ENCODE data around the gene KRT39.
A peak's percentile ranks its signal among the peaks of the same experiment; 100 is the strongest.
"Not testable (repeated sequence)": the region's sequence is repeated elsewhere in the genome, so short reads cannot be mapped to it uniquely, and the experiment has no call there.

Gene KRT39

GRCh38 chr17:40966848-40967247, at the start of gene KRT39:
Gene KRT39 (minus strand): TSS chr17:40966948. CDS start chr17:40966856, 92 bp downstream.
- no peak for DNase-seq (ENCODE audit: low spot score)

GRCh38 chr17:41015454-41015853, 48.7 kb upstream of the KRT39 start:
- no peak for DNase-seq (ENCODE audit: low spot score)

DNA sequence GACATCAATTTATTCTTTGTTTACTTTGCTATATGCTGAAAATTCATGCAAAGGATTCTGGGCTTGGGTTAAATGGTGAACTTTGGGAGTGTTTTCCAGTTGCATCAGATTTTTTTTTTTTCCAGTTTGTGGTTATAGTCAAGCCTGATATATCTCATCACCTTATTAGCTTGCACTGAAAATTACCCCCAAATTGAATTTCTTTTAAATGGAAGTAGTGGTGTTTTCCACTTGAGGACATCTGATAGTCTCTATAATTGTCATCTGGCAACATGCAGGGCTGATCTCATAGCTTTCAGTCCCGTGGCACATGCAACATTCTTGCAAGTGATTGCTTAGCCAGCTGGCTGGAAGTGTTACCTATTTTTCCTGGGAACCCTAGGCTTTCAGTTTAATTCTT, 46.9 kb upstream of the KRT39 start:
- peak; percentile 62 for DNase-seq (ENCODE audit: low spot score)

- DNase-seq (ENCODE audit: low spot score): peak; percentile 36
Measured at GRCh38 chr17:41013181-41013580, 46.4 kb upstream of the KRT39 start.

- no peak for DNase-seq (ENCODE audit: low spot score)
Measured at GRCh38 chr17:41012326-41013120, 45.8 kb upstream of the KRT39 start.

DNA sequence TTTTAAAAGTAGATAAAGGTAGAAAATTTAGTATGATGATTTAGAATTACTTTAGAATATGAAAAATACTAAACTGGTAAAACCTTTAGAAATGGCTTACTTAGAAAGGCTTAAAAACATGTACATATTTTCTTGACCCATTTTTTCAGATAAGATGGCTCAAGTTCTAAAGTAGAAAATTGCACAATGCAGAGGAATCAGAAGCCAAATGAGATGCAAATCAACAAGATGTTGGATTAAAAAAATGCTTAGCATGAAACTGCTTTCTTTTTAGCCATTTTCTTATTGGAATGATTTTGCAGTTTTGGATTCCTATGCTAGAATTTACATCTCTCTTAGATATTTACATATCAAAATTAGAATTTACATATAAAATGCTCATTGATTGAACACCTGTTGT, 43.7 kb upstream of the KRT39 start:
- no peak for DNase-seq (ENCODE audit: low spot score)

DNA sequence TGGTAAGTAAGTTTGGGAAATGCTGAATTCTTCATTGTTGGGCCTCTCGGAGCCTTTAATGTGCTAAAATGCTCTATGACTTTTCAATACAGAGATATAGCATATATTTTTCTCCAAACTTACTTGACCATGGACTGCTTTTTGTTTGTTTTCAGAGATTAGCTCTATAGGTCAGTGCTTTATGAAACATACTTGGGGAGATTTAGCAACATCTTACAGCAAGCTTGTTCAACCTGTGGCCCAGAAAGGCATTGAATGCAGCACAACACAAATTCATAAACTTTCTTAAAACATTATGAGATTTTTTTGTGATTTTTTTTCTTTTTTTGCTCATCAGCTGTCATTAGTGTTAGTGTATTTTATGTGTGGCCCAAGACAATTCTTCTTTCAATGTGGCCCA, 43.2 kb upstream of the KRT39 start:
- no peak for DNase-seq (ENCODE audit: low spot score)

DNA sequence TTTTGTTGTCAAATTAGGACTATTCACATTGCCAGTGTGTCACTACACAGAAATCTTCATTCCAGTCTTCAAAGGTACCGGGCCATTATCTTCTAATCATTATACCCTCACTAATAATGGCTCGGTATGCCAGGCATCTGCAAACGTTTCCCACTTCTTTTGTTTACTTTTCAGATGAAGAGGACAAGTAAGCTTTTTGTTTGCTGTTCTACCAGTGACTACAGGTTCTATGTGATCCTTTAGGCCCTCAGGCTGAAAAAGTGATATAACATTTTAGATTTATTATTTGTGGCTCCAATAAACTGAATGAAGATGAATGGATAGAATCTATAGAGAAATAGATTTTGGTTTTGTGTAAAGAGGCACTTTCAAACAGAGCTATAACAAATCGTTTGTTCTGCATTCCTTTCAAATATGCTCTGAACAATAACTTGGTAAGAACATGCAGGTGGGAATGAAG, 42.6 kb upstream of the KRT39 start:
- DNase-seq (ENCODE audit: low spot score): no peak

GRCh38 chr17:41008811-41009210, 42.1 kb upstream of the KRT39 start, which contains the start of gene KRTAP3-1:
Gene KRTAP3-1 (minus strand): TSS chr17:41009128. CDS start chr17:41009074, 54 bp downstream.
- no peak for DNase-seq (ENCODE audit: low spot score)

DNA sequence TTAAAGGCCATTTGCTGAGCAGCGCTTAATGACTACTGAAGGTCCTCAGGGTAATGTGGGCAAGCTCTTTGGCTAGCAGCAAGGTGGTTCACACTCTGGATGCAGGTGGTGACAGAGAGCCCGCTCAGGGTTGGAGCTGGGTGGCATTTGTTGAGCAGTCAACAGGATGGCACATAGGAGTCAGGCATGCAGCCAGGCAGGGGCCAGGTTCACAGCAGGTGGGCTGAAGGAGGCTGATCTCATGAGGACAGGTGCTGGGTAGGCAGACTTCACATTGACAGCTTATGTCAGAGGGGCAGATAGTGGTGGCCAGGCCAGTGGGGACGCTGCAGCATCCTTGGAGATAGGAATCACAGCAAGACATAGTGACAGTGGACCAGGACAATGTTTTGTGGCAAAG, 37.6 kb upstream of the KRT39 start:
- DNase-seq (ENCODE audit: low spot score): no peak

- no peak for DNase-seq (ENCODE audit: low spot score)
Measured at GRCh38 chr17:41003926-41004325, 37.2 kb upstream of the KRT39 start.

- no peak for DNase-seq (ENCODE audit: low spot score)
Measured at GRCh38 chr17:41002814-41003213, 36.1 kb upstream of the KRT39 start.

GRCh38 chr17:41001795-41002194, 35.0 kb upstream of the KRT39 start:
- no peak for DNase-seq (ENCODE audit: low spot score)

DNA sequence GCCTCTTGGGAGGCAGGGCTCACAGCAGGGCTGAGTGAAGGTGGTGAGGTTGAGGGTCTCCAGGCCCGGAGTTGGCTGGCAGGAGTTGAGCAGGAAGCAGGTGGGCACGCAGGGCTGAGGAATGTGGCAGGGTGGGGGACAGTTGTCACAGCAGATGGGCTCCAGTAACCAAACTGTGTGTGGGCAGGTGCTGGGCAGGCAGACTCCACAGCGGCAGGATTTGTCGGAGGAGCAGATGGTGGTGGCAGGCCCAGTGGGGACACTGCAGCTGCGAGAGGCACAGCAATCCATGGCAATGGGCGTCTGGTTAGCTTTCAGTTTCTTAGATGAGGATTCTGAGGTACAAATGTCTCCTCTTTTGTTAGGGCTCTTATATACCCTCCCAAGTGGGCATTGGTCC, 32.8 kb upstream of the KRT39 start, which contains the start of gene KRTAP3-2:
KRTAP3-2 (minus strand) TSS at position 344 of the 400 bp plus-strand sequence; CDS start at position 291, 53 bp downstream.
- DNase-seq (ENCODE audit: low spot score): not testable (repeated sequence)

- no peak for DNase-seq (ENCODE audit: low spot score)
Measured at GRCh38 chr17:40997361-40997760, 30.6 kb upstream of the KRT39 start.

DNA sequence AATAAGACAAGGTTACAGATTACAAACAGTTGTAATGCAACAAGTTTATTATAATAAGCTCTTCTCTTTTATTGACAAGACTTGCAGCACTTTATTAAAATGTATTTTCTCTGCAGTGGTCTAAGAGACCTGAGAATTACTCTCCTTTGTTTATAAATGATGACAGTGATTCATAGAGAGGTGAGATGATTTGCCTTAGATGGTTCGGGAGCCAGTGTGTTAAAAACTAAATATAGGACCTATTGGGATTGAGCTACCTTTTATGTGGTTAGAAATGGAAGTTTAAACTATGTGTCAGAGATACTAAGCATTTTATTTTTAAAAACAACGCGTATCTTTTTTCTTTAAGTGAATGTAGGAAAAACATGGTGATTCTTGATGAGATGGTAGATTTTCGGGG, 30.1 kb upstream of the KRT39 start:
- no peak for DNase-seq (ENCODE audit: low spot score)

- DNase-seq (ENCODE audit: low spot score): no peak
Measured at GRCh38 chr17:40995116-40995515, 28.4 kb upstream of the KRT39 start.

- DNase-seq (ENCODE audit: low spot score): no peak
Measured at GRCh38 chr17:40993839-40994238, 27.1 kb upstream of the KRT39 start, which contains the start of gene KRTAP3-3. Gene KRTAP3-3 (minus strand): TSS chr17:40994164. CDS start chr17:40994097, 67 bp downstream.

- DNase-seq (ENCODE audit: low spot score): no peak
Measured at GRCh38 chr17:40993084-40993483, 26.3 kb upstream of the KRT39 start.

- no peak for DNase-seq (ENCODE audit: low spot score)
Measured at GRCh38 chr17:40992666-40993065, 25.9 kb upstream of the KRT39 start.

DNA sequence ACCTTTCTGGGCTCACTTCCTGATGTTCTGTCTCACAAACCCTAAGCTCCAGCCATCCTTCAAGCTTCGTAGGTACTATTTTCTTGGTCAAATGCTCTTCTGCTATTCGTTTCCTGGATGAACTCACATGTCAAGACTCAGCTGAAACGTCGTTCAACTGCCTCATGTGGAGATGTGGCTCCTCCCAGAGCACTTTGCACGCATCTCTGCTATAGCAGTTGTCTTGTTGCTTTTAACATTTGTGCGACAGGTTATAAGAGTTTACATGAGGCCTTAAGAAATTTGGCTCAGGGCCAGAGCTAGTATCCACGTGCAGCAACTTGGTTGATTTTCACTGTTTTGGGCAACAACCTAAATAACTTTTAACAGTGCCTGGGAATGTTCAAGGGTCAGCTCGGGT, 20.2 kb upstream of the KRT39 start:
- DNase-seq (ENCODE audit: low spot score): no peak

DNA sequence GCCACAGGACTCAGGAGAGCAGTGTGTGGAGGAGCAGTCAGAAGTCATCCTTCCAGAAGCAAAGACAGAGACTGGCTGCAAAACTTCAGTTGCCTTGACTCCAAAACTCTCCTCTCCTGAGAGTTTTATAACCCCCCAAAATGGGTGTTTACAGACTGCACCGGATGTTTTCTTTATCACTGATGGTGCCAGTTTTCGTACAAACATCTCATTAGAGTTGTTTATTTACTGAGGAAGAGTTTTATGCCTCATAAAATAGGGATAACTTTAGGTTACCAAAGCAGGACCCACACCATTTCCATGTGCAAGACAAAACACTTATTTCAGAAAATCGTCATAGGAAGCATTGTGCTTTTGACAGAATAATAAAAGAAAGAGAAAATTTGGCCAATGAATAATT, 17.5 kb upstream of the KRT39 start, which contains the start of gene KRT40:
KRT40 (minus strand) TSS at position 101 of the 400 bp plus-strand sequence; CDS start at position 48, 53 bp downstream.
- DNase-seq (ENCODE audit: low spot score): no peak

DNA sequence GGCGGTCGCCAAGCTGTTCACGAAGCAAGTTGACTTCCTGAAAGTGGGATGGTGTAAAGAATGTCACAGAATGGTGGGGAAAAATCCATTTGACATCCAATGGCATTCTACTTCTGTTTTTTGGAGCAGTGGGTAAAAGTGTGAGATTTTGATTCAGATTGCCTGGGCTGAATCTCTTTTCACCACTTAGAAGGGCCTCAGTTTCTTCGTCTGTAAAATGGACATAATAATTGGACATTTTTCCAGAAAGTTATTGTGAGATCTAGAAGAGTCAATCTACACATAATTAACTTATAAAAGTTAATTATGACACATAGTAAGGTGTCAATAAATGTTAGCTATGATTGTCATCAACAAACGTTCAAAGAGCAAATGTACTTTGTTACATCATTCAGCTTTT, 14.4 kb upstream of the KRT39 start:
- no peak for DNase-seq (ENCODE audit: low spot score)

DNA sequence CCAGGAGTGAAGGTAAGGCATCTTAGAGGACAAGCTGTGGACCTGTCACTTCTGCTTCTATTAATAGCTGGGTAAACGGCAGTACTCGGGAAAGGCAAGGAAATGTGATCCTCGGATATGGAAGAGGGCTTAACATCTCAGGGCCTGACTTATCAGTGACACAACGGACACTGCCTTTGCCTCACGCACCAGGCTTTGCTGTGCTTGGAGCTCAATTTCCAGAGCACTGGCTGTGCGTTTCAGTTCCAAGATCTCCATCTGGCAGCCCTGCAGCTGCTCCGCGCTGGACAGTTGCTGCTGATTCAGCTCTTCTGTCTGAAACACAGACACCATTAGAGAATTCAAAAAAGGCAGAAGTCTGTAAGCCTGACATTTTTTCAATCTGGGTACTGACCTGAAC, 13.8 kb upstream of the KRT39 start:
- peak; percentile 70 for DNase-seq (ENCODE audit: low spot score)

Data from AG08395 (cell line).